Astrocyte (in vitro differentiated cells and primary cell): Measurements from ENCODE around the gene PMP22. TPM values are rescaled to one million over a fixed set of nuclear protein-coding genes. Genes with fewer than 3 reads are reported as not detected.
A peak's percentile ranks its signal among the peaks of the same experiment; 100 is the strongest.

ENCODE experiments used
- DNase-seq: peaks from one replicate; pipeline ENCODE4 v3.0.0-alpha.2; 2010; ENCODE audit warnings: low read depth
- FAIRE-seq: peaks from 2 replicates; lab custom pipeline; 2011; peaks lifted over from hg19 to GRCh38; lab: Jason Lieb, UNC
- H2AFZ ChIP-seq: 2 replicates; pipeline ENCODE4 v1.6.0; 2012; ENCODE audit warnings: low read depth, low read length, inconsistent platforms
- H3K27ac ChIP-seq: 2 replicates; pipeline ENCODE4 v1.5.1; 2011; ENCODE audit warnings: low read depth, low read length, inconsistent platforms
- H3K27me3 ChIP-seq: 2 replicates; pipeline ENCODE4 v1.6.0; 2011; ENCODE audit warnings: low read length, inconsistent platforms; ENCODE audit not compliant: insufficient read depth
- H3K36me3 ChIP-seq: 2 replicates; pipeline ENCODE4 v1.5.1; 2011; ENCODE audit warnings: low read length, inconsistent platforms; ENCODE audit not compliant: insufficient read depth
- H3K4me1 ChIP-seq: 2 replicates; pipeline ENCODE4 v1.5.1; 2011; ENCODE audit warnings: low read length, inconsistent platforms; ENCODE audit not compliant: insufficient read depth
- H3K4me2 ChIP-seq: 2 replicates; pipeline ENCODE4 v1.6.0; 2012; ENCODE audit warnings: low read length, inconsistent platforms
- H3K4me3 ChIP-seq: 2 replicates; pipeline ENCODE4 v1.5.1; 2011; ENCODE audit warnings: low read depth, mild to moderate bottlenecking, low read length, inconsistent platforms; ENCODE audit not compliant: insufficient read depth
- H3K79me2 ChIP-seq: 2 replicates; pipeline ENCODE4 v1.6.0; 2012; ENCODE audit warnings: mild to moderate bottlenecking, low read length, inconsistent platforms; ENCODE audit not compliant: insufficient read depth
- H3K9ac ChIP-seq: 2 replicates; pipeline ENCODE4 v1.6.0; 2012; ENCODE audit warnings: mild to moderate bottlenecking, low read length, inconsistent platforms
- H3K9me3 ChIP-seq: 2 replicates; pipeline ENCODE4 v1.5.1; 2012; ENCODE audit warnings: low read depth, mild to moderate bottlenecking, low read length, inconsistent platforms; ENCODE audit not compliant: insufficient read depth
- H4K20me1 ChIP-seq: 2 replicates; pipeline ENCODE4 v1.6.0; 2012; ENCODE audit warnings: low read length, inconsistent platforms; ENCODE audit not compliant: insufficient read depth
- H3K27ac Mint-ChIP-seq: one replicate; pipeline ENCODE4 v1.8.0; 2021; ENCODE audit warnings: mild to moderate bottlenecking, mixed read lengths; ENCODE audit not compliant: unreplicated experiment
- H3K27me3 Mint-ChIP-seq: one replicate; pipeline ENCODE4 v1.8.0; 2021; ENCODE audit warnings: low read depth, mixed read lengths; ENCODE audit not compliant: unreplicated experiment
- H3K36me3 Mint-ChIP-seq: one replicate; pipeline ENCODE4 v1.8.0; 2021; ENCODE audit warnings: low read depth, mixed read lengths; ENCODE audit not compliant: unreplicated experiment
- H3K4me1 Mint-ChIP-seq: one replicate; pipeline ENCODE4 v1.8.0; 2021; ENCODE audit warnings: low read depth, mixed read lengths; ENCODE audit not compliant: unreplicated experiment
- H3K4me3 Mint-ChIP-seq: one replicate; pipeline ENCODE4 v1.8.0; 2021; ENCODE audit warnings: mild to moderate bottlenecking, moderate library complexity, mixed read lengths; ENCODE audit not compliant: unreplicated experiment
- H3K9me3 Mint-ChIP-seq: one replicate; pipeline ENCODE4 v1.8.0; 2021; ENCODE audit warnings: mild to moderate bottlenecking, mixed read lengths; ENCODE audit not compliant: unreplicated experiment
- CTCF ChIP-seq: IDR thresholded peaks from 2 replicates; pipeline ENCODE4 v1.5.1; 2011; ENCODE audit warnings: low read depth, mild to moderate bottlenecking, inconsistent platforms, low read length, moderate library complexity; ENCODE audit not compliant: insufficient read depth
- EZH2 ChIP-seq: IDR thresholded peaks from 2 replicates; pipeline ENCODE4 v1.6.1; 2012; ENCODE audit warnings: mild to moderate bottlenecking, low read length, inconsistent platforms; ENCODE audit not compliant: insufficient read depth
- total RNA-seq: library from RNA; stranded (reverse); gene quantifications from 2 replicates; pipeline ENCODE4 v1.2.1, GENCODE V29; 2021

The PMP22 gene
- total RNA-seq, 1 donor from 2014 or later, result 41.7 TPM

- TF ChIP-seq CTCF (no peak), EZH2 (no peak)
- Mint-ChIP-seq H3K9me3 (no peaks in the 10 kb centered on the region), H3K27me3 (no peaks in the 10 kb centered on the region), H3K4me3 (no peak overlapping the region), H3K36me3 (peaks cover 26% of the 10 kb centered on the region), H3K27ac (no peak overlapping the region), H3K4me1 (peaks cover 15% of the 10 kb centered on the region)
- Histone ChIP-seq H3K4me1 (peaks cover 37% of the 10 kb centered on the region), H3K36me3 (no peaks in the 10 kb centered on the region), H3K79me2 (peaks cover 35% of the 10 kb centered on the region), H3K9ac (peak overlapping the region; percentile 20), H3K4me3 (no peak overlapping the region), H4K20me1 (peaks cover 30% of the 10 kb centered on the region), H3K9me3 (no peaks in the 10 kb centered on the region), H2AFZ (peak overlapping the region; percentile 25), H3K27me3 (no peaks in the 10 kb centered on the region), H3K4me2 (peak overlapping the region; percentile 67), H3K27ac (no peak overlapping the region)
- FAIRE-seq, result no peak
- DNase-seq, result no peak
Measured at GRCh38 chr17:15257796-15258512, 7.2 kb downstream of the PMP22 start.

GRCh38 chr17:15257258-15257788 lies 7.8 kb downstream of the PMP22 start:
- Histone ChIP-seq H3K27me3 (no peaks in the 10 kb centered on the region), H3K4me2 (peak overlapping the region; percentile 67), H2AFZ (peak overlapping the region; percentile 25), H3K9ac (peak overlapping the region; percentile 20), H4K20me1 (peaks cover 30% of the 10 kb centered on the region), H3K36me3 (no peaks in the 10 kb centered on the region), H3K9me3 (no peaks in the 10 kb centered on the region), H3K4me1 (peaks cover 32% of the 10 kb centered on the region), H3K27ac (no peak overlapping the region), H3K4me3 (peak overlapping the region; percentile 20), H3K79me2 (peaks cover 41% of the 10 kb centered on the region)
- H3K36me3 Mint-ChIP-seq, result peaks cover 26% of the 10 kb centered on the region
- peak overlapping the region; percentile 44 for H3K27ac Mint-ChIP-seq
- H3K9me3 Mint-ChIP-seq, result no peaks in the 10 kb centered on the region
- peak overlapping the region; percentile 58 for H3K4me3 Mint-ChIP-seq
- FAIRE-seq, result peak; percentile 34
- TF ChIP-seq EZH2, result no peak
- peak; percentile 85 for TF ChIP-seq CTCF
- H3K27me3 Mint-ChIP-seq, result no peaks in the 10 kb centered on the region
- peaks cover 14% of the 10 kb centered on the region for H3K4me1 Mint-ChIP-seq
- peak; percentile 55 for DNase-seq

GRCh38 chr17:15256689-15257088 lies 8.4 kb downstream of the PMP22 start:
- peaks cover 2% of the 10 kb centered on the region for H3K36me3 ChIP-seq
- no peak overlapping the region for H3K4me3 ChIP-seq
- no peak overlapping the region for H3K27ac ChIP-seq
- peaks cover 30% of the 10 kb centered on the region for H4K20me1 ChIP-seq
- peaks cover 11% of the 10 kb centered on the region for H3K4me1 Mint-ChIP-seq
- no peak overlapping the region for H3K4me3 Mint-ChIP-seq
- no peak for DNase-seq
- H3K9ac ChIP-seq, result peak overlapping the region; percentile 20
- no peaks in the 10 kb centered on the region for H3K9me3 Mint-ChIP-seq
- TF ChIP-seq CTCF (no peak), EZH2 (no peak)
- no peak overlapping the region for H3K27ac Mint-ChIP-seq
- peaks cover 32% of the 10 kb centered on the region for H3K4me1 ChIP-seq
- H3K27me3 ChIP-seq, result no peaks in the 10 kb centered on the region
- H3K9me3 ChIP-seq, result no peaks in the 10 kb centered on the region
- no peak for FAIRE-seq
- H3K4me2 ChIP-seq, result peak overlapping the region; percentile 67
- H3K79me2 ChIP-seq, result peaks cover 44% of the 10 kb centered on the region
- H2AFZ ChIP-seq, result no peak overlapping the region
- peaks cover 26% of the 10 kb centered on the region for H3K36me3 Mint-ChIP-seq
- no peaks in the 10 kb centered on the region for H3K27me3 Mint-ChIP-seq
